ENCODE data around the gene TWF2.

The TWF2 gene

DNA sequence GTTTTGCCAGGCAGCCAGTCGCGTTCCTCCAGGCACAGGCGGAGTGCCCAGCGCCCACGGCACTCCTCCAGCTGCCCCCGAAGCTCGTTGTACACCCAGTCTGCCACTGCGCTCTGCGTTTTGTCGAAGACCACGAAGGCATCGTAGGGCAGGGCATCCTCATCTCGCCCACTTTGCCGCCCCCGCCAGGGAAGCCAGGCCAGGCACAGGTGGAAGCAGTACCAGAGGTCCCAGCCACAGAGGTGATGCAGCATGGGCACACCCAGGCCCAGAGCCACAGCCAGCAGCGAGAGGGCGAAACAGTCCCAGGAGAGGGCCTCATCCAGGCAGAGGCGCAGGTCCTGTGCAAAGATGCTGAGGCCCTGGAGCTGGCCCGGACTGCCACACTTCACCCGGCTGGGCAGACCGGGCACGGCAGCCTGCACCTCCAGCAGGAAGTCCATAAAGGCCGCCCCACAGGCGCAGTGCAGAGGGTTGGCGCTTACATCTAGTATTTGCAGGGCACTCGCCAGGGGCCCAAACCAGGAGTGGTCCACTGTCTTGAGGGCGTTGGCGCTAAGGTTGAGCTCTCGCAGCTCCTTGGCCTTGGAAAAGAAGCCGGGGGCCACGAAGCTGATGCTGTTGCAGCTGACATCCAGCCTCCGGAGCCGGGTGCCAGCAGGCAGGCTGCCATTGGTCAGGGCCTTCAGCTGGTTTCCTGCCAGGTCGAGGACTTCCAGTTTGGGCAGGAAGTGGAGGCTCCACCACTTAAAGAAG is 17.2 kb downstream of the TWF2 start:
- no peak for DNase-seq (ENCODE audit: extremely low read depth, insufficient read length)
- Histone ChIP-seq H3K36me3 (ENCODE audit: control insufficient read depth, insufficient read depth, low read length) (peaks cover 4% of the 10 kb centered on the region), H3K27me3 (replicated peaks; ENCODE audit: control insufficient read depth, insufficient read depth, low read length) (no peaks in the 10 kb centered on the region), H3K4me3 (replicated peaks; ENCODE audit: low read depth, low read length) (no peak overlapping the region)
- TF ChIP-seq, protein P1, sequence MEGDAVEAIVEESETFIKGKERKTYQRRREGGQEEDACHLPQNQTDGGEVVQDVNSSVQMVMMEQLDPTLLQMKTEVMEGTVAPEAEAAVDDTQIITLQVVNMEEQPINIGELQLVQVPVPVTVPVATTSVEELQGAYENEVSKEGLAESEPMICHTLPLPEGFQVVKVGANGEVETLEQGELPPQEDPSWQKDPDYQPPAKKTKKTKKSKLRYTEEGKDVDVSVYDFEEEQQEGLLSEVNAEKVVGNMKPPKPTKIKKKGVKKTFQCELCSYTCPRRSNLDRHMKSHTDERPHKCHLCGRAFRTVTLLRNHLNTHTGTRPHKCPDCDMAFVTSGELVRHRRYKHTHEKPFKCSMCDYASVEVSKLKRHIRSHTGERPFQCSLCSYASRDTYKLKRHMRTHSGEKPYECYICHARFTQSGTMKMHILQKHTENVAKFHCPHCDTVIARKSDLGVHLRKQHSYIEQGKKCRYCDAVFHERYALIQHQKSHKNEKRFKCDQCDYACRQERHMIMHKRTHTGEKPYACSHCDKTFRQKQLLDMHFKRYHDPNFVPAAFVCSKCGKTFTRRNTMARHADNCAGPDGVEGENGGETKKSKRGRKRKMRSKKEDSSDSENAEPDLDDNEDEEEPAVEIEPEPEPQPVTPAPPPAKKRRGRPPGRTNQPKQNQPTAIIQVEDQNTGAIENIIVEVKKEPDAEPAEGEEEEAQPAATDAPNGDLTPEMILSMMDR (IDR thresholded peaks at IDR 0.05; ENCODE audit: insufficient read depth, low read length, poor library complexity, severe bottlenecking): no peak

DNA sequence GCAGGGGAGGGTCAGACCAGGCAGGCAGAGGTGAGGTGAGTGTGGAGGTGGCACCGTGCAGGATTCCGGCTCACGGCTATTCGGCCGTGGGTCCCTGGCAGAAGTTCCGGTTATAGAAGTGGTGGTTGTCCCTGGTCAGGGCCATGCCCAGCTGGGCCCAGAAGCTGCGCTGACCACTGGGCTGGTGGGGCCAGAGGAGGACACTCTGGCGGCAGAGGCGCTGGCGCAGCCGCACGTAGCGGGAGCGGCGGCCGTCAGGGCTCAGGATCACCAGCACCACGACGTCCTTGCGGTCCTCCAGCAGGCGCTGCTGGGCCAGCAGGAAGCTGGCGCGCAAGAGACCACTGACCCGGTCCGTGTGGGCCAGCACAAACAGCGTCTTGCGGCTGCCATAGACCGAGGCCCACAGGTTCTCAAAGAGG is 17.8 kb downstream of the TWF2 start:
- H3K4me3 ChIP-seq (replicated peaks; ENCODE audit: low read depth, low read length): no peak overlapping the region
- TF ChIP-seq, protein P1 (IDR thresholded peaks at IDR 0.05; ENCODE audit: insufficient read depth, low read length, poor library complexity, severe bottlenecking): no peak
- H3K36me3 ChIP-seq (ENCODE audit: control insufficient read depth, insufficient read depth, low read length): peaks cover 6% of the 10 kb centered on the region
- no peaks in the 10 kb centered on the region for H3K27me3 ChIP-seq (replicated peaks; ENCODE audit: control insufficient read depth, insufficient read depth, low read length)
- DNase-seq (ENCODE audit: extremely low read depth, insufficient read length): no peak

DNA sequence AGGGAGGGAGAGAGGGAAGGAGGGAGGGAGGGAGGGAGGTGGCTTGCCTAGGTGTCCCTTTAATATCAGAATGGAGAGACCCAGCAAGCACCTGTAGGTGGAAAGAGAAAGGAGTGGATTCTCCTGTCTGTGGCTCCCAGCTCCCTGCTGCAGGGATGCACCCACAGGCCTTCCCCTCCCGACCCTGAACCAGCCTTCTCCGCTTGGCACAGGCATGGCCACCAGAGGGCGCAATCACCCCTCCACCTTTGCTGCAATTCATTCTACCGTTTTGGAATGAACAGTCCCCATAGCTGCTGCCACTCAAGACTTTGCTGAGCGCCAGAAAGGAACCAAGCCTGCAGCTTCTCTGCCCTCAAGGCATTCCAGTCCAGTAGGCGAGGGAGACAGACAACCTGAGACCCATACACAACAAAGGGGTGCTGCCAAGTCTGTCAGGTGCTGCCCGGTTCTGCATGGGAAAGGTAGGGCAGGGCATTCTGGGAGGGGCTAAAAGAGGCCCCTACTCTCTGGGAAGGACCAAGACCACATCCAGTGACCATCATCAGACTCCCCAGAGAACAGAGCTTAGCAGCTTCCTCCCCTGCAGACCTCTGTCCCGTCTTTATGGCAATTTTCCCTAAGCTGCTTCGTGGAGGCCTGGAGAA is 18.5 kb downstream of the TWF2 start:
- Histone ChIP-seq H3K4me3 (replicated peaks; ENCODE audit: low read depth, low read length) (no peak overlapping the region), H3K27me3 (replicated peaks; ENCODE audit: control insufficient read depth, insufficient read depth, low read length) (no peaks in the 10 kb centered on the region), H3K36me3 (ENCODE audit: control insufficient read depth, insufficient read depth, low read length) (peaks cover 8% of the 10 kb centered on the region)
- DNase-seq (ENCODE audit: extremely low read depth, insufficient read length): peak; percentile 54
- TF ChIP-seq, protein P1 (IDR thresholded peaks at IDR 0.05; ENCODE audit: insufficient read depth, low read length, poor library complexity, severe bottlenecking): peak; percentile 96

DNA sequence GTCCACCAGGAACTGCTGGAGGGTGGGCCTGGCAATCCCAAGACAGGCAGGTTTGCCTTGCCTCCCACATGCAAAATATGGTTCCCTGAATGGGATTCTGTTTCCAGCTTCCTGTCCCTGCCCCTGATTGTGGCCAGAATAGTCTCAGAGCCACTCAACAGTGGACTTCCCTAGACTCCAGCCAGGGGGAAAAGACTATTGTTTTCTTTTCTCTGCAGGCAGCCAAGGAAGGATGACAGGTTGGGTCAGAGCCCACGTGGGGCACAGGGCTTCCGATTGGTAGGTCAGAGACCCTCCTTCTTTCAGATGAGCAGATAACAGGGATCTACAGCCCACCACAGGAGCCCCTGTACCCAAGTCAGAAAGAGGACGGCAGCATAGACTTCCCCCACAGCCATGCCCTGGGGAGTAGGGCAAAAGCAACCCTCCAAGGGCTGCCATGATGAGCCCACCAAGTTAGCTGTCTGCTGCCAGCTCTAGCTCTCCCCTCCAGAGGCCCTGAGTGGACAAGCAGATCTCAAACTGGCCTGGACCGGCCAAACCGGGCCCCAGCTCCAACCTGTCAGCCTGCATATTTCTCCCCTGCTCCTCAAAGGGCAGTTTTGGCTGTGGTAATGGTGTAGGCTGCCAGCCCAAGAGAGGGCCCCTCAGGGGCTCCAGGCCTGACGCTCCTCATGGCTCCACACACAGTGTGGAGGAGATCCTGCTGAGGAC is 19.9 kb downstream of the TWF2 start:
- Histone ChIP-seq H3K27me3 (replicated peaks; ENCODE audit: control insufficient read depth, insufficient read depth, low read length) (no peaks in the 10 kb centered on the region), H3K4me3 (replicated peaks; ENCODE audit: low read depth, low read length) (no peak overlapping the region), H3K36me3 (ENCODE audit: control insufficient read depth, insufficient read depth, low read length) (peaks cover 17% of the 10 kb centered on the region)
- TF ChIP-seq, protein P1 (IDR thresholded peaks at IDR 0.05; ENCODE audit: insufficient read depth, low read length, poor library complexity, severe bottlenecking): no peak
- DNase-seq (ENCODE audit: extremely low read depth, insufficient read length): no peak

DNA sequence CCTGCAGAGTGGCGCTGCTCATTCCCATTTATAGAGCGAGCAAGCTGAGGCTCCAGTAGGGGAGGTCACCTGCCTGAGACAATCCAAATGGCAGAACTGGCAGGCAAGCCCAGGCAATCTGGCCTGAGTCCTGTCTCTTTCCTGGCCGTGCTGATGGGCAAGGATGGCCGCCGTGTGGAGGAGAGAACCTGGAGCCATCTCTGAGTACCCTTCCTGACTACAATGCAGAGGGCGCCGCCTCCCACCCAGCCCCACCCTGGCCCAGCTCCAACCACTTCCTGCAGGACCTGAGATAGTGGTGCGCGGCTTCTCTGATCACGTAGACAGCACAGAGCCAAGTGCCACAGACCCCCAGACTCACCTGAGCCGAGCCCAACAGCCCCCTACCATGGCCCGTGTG is 20.5 kb downstream of the TWF2 start:
- Histone ChIP-seq H3K4me3 (replicated peaks; ENCODE audit: low read depth, low read length) (no peak overlapping the region), H3K27me3 (replicated peaks; ENCODE audit: control insufficient read depth, insufficient read depth, low read length) (no peaks in the 10 kb centered on the region), H3K36me3 (ENCODE audit: control insufficient read depth, insufficient read depth, low read length) (peaks cover 17% of the 10 kb centered on the region)
- TF ChIP-seq, protein P1 (IDR thresholded peaks at IDR 0.05; ENCODE audit: insufficient read depth, low read length, poor library complexity, severe bottlenecking): no peak
- no peak for DNase-seq (ENCODE audit: extremely low read depth, insufficient read length)
